ENCODE measurements around the gene EHMT2. TPM values are rescaled to one million over a fixed set of nuclear protein-coding genes. Genes with fewer than 3 reads are reported as not detected.
"Not testable (repeated sequence)": the region's sequence is repeated elsewhere in the genome, so short reads cannot be mapped to it uniquely, and the experiment has no call there.

EHMT2 gene
- total RNA-seq, 4 donors from 2014 or later, result 17.4 to 25.9 (median 20.0) TPM

DNA sequence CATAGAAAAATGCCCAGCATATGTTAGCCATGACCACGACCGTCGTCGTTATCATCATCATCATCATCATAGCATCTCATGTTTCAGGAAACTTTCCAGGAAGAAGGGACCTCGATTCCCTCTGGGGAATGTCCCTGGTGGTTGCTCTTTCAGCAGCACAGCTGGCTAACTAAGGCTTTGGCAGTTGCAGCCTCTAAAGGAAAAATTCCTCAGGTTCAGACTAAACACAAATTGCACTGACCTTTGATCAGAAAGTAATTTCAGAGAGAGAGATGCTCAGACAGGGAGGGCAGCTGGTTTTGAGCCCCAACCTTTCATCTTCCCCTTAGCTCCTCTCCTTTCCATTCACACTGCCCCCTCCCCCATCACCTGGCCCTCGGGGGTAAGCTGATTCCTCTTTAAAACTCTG, 42.8 kb upstream of the EHMT2 start:
- ATAC-seq (ENCODE audit: low FRiP score) (no peak), DNase-seq (ENCODE audit: low spot score) (no peak)
- no peak for TF ChIP-seq CTCF (IDR thresholded peaks at IDR 0.05)

GRCh38 chr6:31935823-31936222, 38.3 kb upstream of the EHMT2 start:
- no peak for TF ChIP-seq CTCF (IDR thresholded peaks at IDR 0.05)
- DNase-seq (ENCODE audit: low spot score), result no peak
- ATAC-seq (ENCODE audit: low FRiP score), result no peak

DNA sequence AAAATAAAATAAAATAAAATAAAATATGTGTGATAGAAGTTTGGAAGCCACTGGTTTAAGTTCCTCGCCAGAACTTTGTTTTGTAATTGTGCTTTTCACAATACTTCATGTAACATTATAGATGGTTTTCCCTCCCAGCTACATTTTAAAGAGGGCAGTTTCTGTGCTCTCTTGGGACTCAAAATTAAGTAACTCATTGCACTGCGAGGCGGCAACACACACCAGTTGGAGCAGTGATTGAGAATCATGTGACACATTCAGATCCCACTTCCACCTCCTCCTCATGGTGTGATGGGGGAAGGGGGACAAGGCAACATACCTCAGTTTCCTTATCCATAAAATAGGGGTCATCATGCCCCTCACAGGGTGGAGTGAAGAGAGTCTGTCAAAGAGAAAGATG, 37.5 kb upstream of the EHMT2 start:
- no peak for DNase-seq (ENCODE audit: low spot score)
- no peak for TF ChIP-seq CTCF (IDR thresholded peaks at IDR 0.05)
- no peak for ATAC-seq (ENCODE audit: low FRiP score)

GRCh38 chr6:31933537-31933936, 36.0 kb upstream of the EHMT2 start:
- DNase-seq (ENCODE audit: low spot score) (no peak), ATAC-seq (ENCODE audit: low FRiP score) (peak; percentile 35)
- no peak for TF ChIP-seq CTCF (IDR thresholded peaks at IDR 0.05)

- not testable (repeated sequence) for DNase-seq (ENCODE audit: low spot score); ATAC-seq (ENCODE audit: low FRiP score)
Observed at GRCh38 chr6:31932137-31932536, 34.6 kb upstream of the EHMT2 start.

- DNase-seq (ENCODE audit: low spot score), result no peak
- no peak for ATAC-seq (ENCODE audit: low FRiP score)
- no peak for TF ChIP-seq CTCF (IDR thresholded peaks at IDR 0.05)
Observed at GRCh38 chr6:31930962-31931361, 33.5 kb upstream of the EHMT2 start.

DNA sequence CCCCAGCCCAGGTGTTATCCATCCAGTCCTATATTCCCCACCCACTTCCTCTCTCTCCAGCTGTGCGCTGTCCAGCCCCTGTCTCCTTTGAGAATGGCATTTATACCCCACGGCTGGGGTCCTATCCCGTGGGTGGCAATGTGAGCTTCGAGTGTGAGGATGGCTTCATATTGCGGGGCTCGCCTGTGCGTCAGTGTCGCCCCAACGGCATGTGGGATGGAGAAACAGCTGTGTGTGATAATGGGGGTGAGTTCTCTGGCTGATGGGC, 31.1 kb upstream of the EHMT2 start:
- ATAC-seq (ENCODE audit: low FRiP score) (no peak), DNase-seq (ENCODE audit: low spot score) (no peak)
- no peak for TF ChIP-seq CTCF (IDR thresholded peaks at IDR 0.05)
